Left lung (tissue), 10 donors: ENCODE data around the gene MRPL47. TPM values are rescaled to one million over a fixed set of nuclear protein-coding genes. Genes with fewer than 3 reads are reported as not detected.

ENCODE experiments used
- ATAC-seq: fragments of 200-7000 bp; cut with Tn5 transposase; one replicate; pipeline ENCODE4 v1.9.1; 2020; ENCODE audit warnings: moderate library complexity
- DNase-seq, 4 donors: peaks; one replicate each; pipeline ENCODE4 v3.0.0-alpha.2; 2013 to 2020
- H3K27ac ChIP-seq, 2 donors: fragments of 200-600 bp; sonication (generic) in 1 of 2; one replicate each; pipeline versions ENCODE4 v1.5.0 to v1.8.0; 2020 to 2021
- H3K27me3 ChIP-seq, 2 donors: fragments of 200-600 bp; sonication (generic) in 1 of 2; one replicate each; pipeline versions ENCODE4 v1.5.0 to v1.8.0; 2020 to 2021
- H3K36me3 ChIP-seq, 2 donors: fragments of 200-600 bp; sonication (generic) in 1 of 2; one replicate each; pipeline versions ENCODE4 v1.5.0 to v1.8.0; 2020 to 2021
- H3K4me1 ChIP-seq, 2 donors: fragments of 200-600 bp; one replicate each; pipeline ENCODE4 v1.8.0; 2021
- H3K4me3 ChIP-seq, 2 donors: fragments of 200-600 bp; sonication (generic) in 1 of 2; one replicate each; pipeline versions ENCODE4 v1.5.0 to v1.8.0; 2020 to 2021; ENCODE audit warnings: mild to moderate bottlenecking in 1 of 2
- H3K9me3 ChIP-seq, 2 donors: fragments of 200-600 bp; sonication (generic) in 1 of 2; one replicate each; pipeline versions ENCODE4 v1.5.0 to v1.8.0; 2020 to 2021
- CTCF ChIP-seq, 2 donors: fragments of 200-600 bp; sonication (generic) in 1 of 2; IDR thresholded peaks; one replicate each; pipeline versions ENCODE4 v1.5.0 to v1.8.0; 2021; ENCODE audit warnings: antibody characterized with exemption in 2 of 2
- intact Hi-C, 2 donors: fragments of 100-400 bp; cut with DNase I; formaldehyde crosslinking; loops; one replicate each; pipeline versions ENCODE4 v1.11.2 to v1.14.2; 2022
- polyA plus RNA-seq, 6 donors: library from polyadenylated mRNA; unstranded; fragments of 120-200 nt; gene quantifications; one replicate each; pipeline ENCODE4 v1.2.1, GENCODE V29; 2013; ENCODE audit not compliant: insufficient read length in 6 of 6
- total RNA-seq, 2 donors: library from RNA; stranded (reverse); fragmentation: NEBNext Ultra II Directional; extraction: Animal tissue kit (Norgen Biotek cat#: 25700); gene quantifications; one replicate each; pipeline ENCODE4 v1.2.1, GENCODE V29; 2021
- donor health status: DM: no; HTN: yes; CAD: no.
- donor health status: DM: no; HTN: no; CAD: no.

MRPL47 gene
- total and polyA plus RNA-seq, 8 donors: 27.7 to 49.4 (median 46.4) TPM

- intact Hi-C loops: loop anchor here in 1 of 2 donors (10.0 kb wide), 1 partner anchor 127 kb away; no protein-coding TSS in a partner anchor
- ATAC-seq (no peak), DNase-seq (peak in 1 of 4 donors; percentile 21)
- no peaks in the 10 kb centered on the region for H3K9me3 ChIP-seq
- H3K27me3 ChIP-seq: no peaks in the 10 kb centered on the region
- H3K36me3 ChIP-seq: no peaks in the 10 kb centered on the region
- no peaks in the 10 kb centered on the region for H3K4me1 ChIP-seq
- no peak overlapping the region for H3K4me3 ChIP-seq
- no peak overlapping the region for H3K27ac ChIP-seq
- TF ChIP-seq CTCF (IDR thresholded peaks at IDR 0.05): no peak
Observed at GRCh38 chr3:179551349-179552105, 52.9 kb downstream of the MRPL47 start.

- intact Hi-C loops: no loop called here
- Histone ChIP-seq H3K36me3 (no peaks in the 10 kb centered on the region), H3K4me3 (no peak overlapping the region), H3K27ac (no peak overlapping the region), H3K4me1 (no peaks in the 10 kb centered on the region), H3K27me3 (no peaks in the 10 kb centered on the region), H3K9me3 (no peaks in the 10 kb centered on the region)
- ATAC-seq (no peak), DNase-seq (no peak)
- TF ChIP-seq CTCF (IDR thresholded peaks at IDR 0.05): no peak
Observed at GRCh38 chr3:179546814-179547241, 57.6 kb downstream of the MRPL47 start.

- TF ChIP-seq CTCF (IDR thresholded peaks at IDR 0.05): no peak
- intact Hi-C loops: no loop called here
- Histone ChIP-seq H3K27me3 (no peaks in the 10 kb centered on the region), H3K36me3 (no peaks in the 10 kb centered on the region), H3K9me3 (no peaks in the 10 kb centered on the region), H3K4me1 (no peaks in the 10 kb centered on the region), H3K27ac (no peak overlapping the region), H3K4me3 (no peak overlapping the region)
- ATAC-seq (no peak), DNase-seq (no peak)
Observed at GRCh38 chr3:179544981-179545645, 59.3 kb downstream of the MRPL47 start.

- no peak for ATAC-seq
- intact Hi-C loops: no loop called here
- no peak overlapping the region for H3K4me3 ChIP-seq
Observed at GRCh38 chr3:179542375-179542774, 62.1 kb downstream of the MRPL47 start.

More at GRCh38 chr3:179542375-179542774, 62.1 kb downstream of the MRPL47 start:
- no peak for DNase-seq
- Histone ChIP-seq H3K9me3 (no peaks in the 10 kb centered on the region), H3K27me3 (no peaks in the 10 kb centered on the region), H3K36me3 (no peaks in the 10 kb centered on the region), H3K4me1 (no peaks in the 10 kb centered on the region), H3K27ac (no peak overlapping the region)
- TF ChIP-seq CTCF (IDR thresholded peaks at IDR 0.05): no peak
